ENCODE measurements around the gene PPIL6. TPM values are rescaled to one million over a fixed set of nuclear protein-coding genes. Genes with fewer than 3 reads are reported as not detected.

The PPIL6 gene
- total and polyA plus RNA-seq, 2 donors (not counting 1 experiment from before 2014, with no cell fraction given) = 0.85 to 1.8 TPM

- Mint-ChIP-seq H3K4me1 (peaks cover 63% of the 10 kb centered on the region), H3K9me3 (ENCODE audit: insufficient read depth) (no peaks in the 10 kb centered on the region), H3K4me3 (peak overlapping the region; percentile 9), H3K27me3 (no peaks in the 10 kb centered on the region), H3K27ac (no peak overlapping the region)
- POLR2A ChIA-PET = interaction anchor here (0.7 kb wide), 1 partner anchor 307 kb away, joined by 4 read pairs; no protein-coding TSS in a partner anchor
- no peak overlapping the region for H3K4me3 ChIP-seq (ENCODE audit: control extremely low read depth in 1 of 5, extremely low read depth in 1 of 5, insufficient read depth in 1 of 5, low read depth in 2 of 5, low read length in 4 of 5)
- no peak for TF ChIP-seq EZH2 (IDR thresholded peaks at IDR 0.05; ENCODE audit: borderline replicate concordance, insufficient read depth, low read depth, low read length, poor library complexity, severe bottlenecking)
- TF ChIP-seq, protein P1, sequence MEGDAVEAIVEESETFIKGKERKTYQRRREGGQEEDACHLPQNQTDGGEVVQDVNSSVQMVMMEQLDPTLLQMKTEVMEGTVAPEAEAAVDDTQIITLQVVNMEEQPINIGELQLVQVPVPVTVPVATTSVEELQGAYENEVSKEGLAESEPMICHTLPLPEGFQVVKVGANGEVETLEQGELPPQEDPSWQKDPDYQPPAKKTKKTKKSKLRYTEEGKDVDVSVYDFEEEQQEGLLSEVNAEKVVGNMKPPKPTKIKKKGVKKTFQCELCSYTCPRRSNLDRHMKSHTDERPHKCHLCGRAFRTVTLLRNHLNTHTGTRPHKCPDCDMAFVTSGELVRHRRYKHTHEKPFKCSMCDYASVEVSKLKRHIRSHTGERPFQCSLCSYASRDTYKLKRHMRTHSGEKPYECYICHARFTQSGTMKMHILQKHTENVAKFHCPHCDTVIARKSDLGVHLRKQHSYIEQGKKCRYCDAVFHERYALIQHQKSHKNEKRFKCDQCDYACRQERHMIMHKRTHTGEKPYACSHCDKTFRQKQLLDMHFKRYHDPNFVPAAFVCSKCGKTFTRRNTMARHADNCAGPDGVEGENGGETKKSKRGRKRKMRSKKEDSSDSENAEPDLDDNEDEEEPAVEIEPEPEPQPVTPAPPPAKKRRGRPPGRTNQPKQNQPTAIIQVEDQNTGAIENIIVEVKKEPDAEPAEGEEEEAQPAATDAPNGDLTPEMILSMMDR (IDR thresholded peaks at IDR 0.05) = no peak
- no peak for ATAC-seq (ENCODE audit: low read depth)
- H3K9me3 ChIP-seq (ENCODE audit: control extremely low read depth in 1 of 3, control insufficient read depth in 2 of 3, insufficient read depth in 1 of 3, low read length in 2 of 3) = no peaks in the 10 kb centered on the region
- no peak overlapping the region for H3K9ac ChIP-seq (ENCODE audit: low read length)
- no peak for DNase-seq
- intact Hi-C loops (cut with micrococcal nuclease) = no loop called here
- peak overlapping the region in 1 of 2 donors; percentile 35 for H3K27ac ChIP-seq (ENCODE audit: low read length in 2 of 2)
- peaks cover 41 to 44% of the 10 kb centered on the region in 2 donors for H3K4me1 ChIP-seq (ENCODE audit: control insufficient read depth in 2 of 2, insufficient read depth in 2 of 2, low read length in 2 of 2)
- no peak overlapping the region for H3K4me2 ChIP-seq (replicated peaks; ENCODE audit: low read depth, low read length, poor library complexity, severe bottlenecking)
- H2AFZ ChIP-seq (ENCODE audit: insufficient read depth, low read depth, low read length, poor library complexity, severe bottlenecking) = no peak overlapping the region
- H3K27me3 ChIP-seq (replicated peaks in 1 of 4; ENCODE audit: control extremely low read depth in 1 of 4, control insufficient read depth in 3 of 4, insufficient read depth in 4 of 4, low read length in 3 of 4) = no peaks in the 10 kb centered on the region
- WGBS (ENCODE audit: insufficient coverage) = no CpG with 5 or more reads among the region's 3 CpGs
- CTCF ChIA-PET = interaction anchor here (0.7 to 1.1 kb wide), 2 partner anchors 110 to 661 kb away, joined by 3 read pairs; no protein-coding TSS in a partner anchor
- H3K79me2 ChIP-seq (ENCODE audit: control insufficient read depth, insufficient read depth, low read length) = peaks cover 90% of the 10 kb centered on the region
- H4K20me1 ChIP-seq (ENCODE audit: control insufficient read depth, insufficient read depth, low read length, poor library complexity, severe bottlenecking) = peaks cover 79% of the 10 kb centered on the region
- peaks cover 9 to 63% of the 10 kb centered on the region in 2 experiments for H3K36me3 ChIP-seq (replicated peaks in 1 of 2; ENCODE audit: control extremely low read depth in 1 of 2, control insufficient read depth in 1 of 2, extremely low read depth in 1 of 2, insufficient read depth in 2 of 2, low read length in 1 of 2)
Measured at GRCh38 chr6:109377717-109378116, 62.7 kb downstream of the PPIL6 start.

- Mint-ChIP-seq H3K4me3 (no peak overlapping the region), H3K4me1 (peaks cover 56% of the 10 kb centered on the region), H3K27ac (peak overlapping the region; percentile 72), H3K27me3 (no peaks in the 10 kb centered on the region), H3K9me3 (ENCODE audit: insufficient read depth) (no peaks in the 10 kb centered on the region)
- ChIA-PET CTCF (interaction anchor here (3.1 kb wide), 1 partner anchor 9 kb away, joined by 17 read pairs; the partner anchor contains the start of gene CD164), POLR2A (interaction anchor here (1.4 kb wide), 1 partner anchor 8 kb away, joined by 5 read pairs; the partner anchor contains the start of gene CD164)
- Histone ChIP-seq H3K36me3 (replicated peaks in 1 of 2; ENCODE audit: control extremely low read depth in 1 of 2, control insufficient read depth in 1 of 2, extremely low read depth in 1 of 2, insufficient read depth in 2 of 2, low read length in 1 of 2) (peaks cover 17 to 91% of the 10 kb centered on the region in 2 experiments), H3K27me3 (replicated peaks in 1 of 4; ENCODE audit: control extremely low read depth in 1 of 4, control insufficient read depth in 3 of 4, insufficient read depth in 4 of 4, low read length in 3 of 4) (no peaks in the 10 kb centered on the region), H3K9me3 (ENCODE audit: control extremely low read depth in 1 of 3, control insufficient read depth in 2 of 3, insufficient read depth in 1 of 3, low read length in 2 of 3) (no peaks in the 10 kb centered on the region), H4K20me1 (ENCODE audit: control insufficient read depth, insufficient read depth, low read length, poor library complexity, severe bottlenecking) (peaks cover 80% of the 10 kb centered on the region), H3K79me2 (ENCODE audit: control insufficient read depth, insufficient read depth, low read length) (peaks cover 86% of the 10 kb centered on the region), H3K4me3 (ENCODE audit: control extremely low read depth in 1 of 5, extremely low read depth in 1 of 5, insufficient read depth in 1 of 5, low read depth in 2 of 5, low read length in 4 of 5) (no peak overlapping the region), H3K4me1 (ENCODE audit: control insufficient read depth in 2 of 2, insufficient read depth in 2 of 2, low read length in 2 of 2) (peaks cover 33 to 34% of the 10 kb centered on the region in 2 donors), H3K9ac (ENCODE audit: low read length) (no peak overlapping the region), H3K27ac (ENCODE audit: low read length in 2 of 2) (peak overlapping the region in 1 of 2 donors; percentile 37), H3K4me2 (replicated peaks; ENCODE audit: low read depth, low read length, poor library complexity, severe bottlenecking) (no peak overlapping the region), H2AFZ (ENCODE audit: insufficient read depth, low read depth, low read length, poor library complexity, severe bottlenecking) (no peak overlapping the region)
- DNase-seq (no peak), ATAC-seq (ENCODE audit: low read depth) (no peak)
- TF ChIP-seq, protein P1 (IDR thresholded peaks at IDR 0.05) = no peak
- TF ChIP-seq EZH2 (IDR thresholded peaks at IDR 0.05; ENCODE audit: borderline replicate concordance, insufficient read depth, low read depth, low read length, poor library complexity, severe bottlenecking) = no peak
- intact Hi-C loops (cut with micrococcal nuclease) = no loop called here
- 38% methylated on average over 3 of the region's 4 CpGs for WGBS (ENCODE audit: insufficient coverage)
Measured at GRCh38 chr6:109374326-109374892, 66.0 kb downstream of the PPIL6 start.
